A549 (cell line): ENCODE data around the gene CCDC27. TPM values are rescaled to one million over a fixed set of nuclear protein-coding genes. Genes with fewer than 3 reads are reported as not detected.
"Not testable (repeated sequence)": the region's sequence is repeated elsewhere in the genome, so short reads cannot be mapped to it uniquely, and the experiment has no call there.

ENCODE experiments used
- ATAC-seq, 2 experiments: fragments of 200-7000 bp in 1 of 2; fragments of >200 bp in 1 of 2; cut with Nextera tagmentation in 1 of 2; cut with Tn5 transposase in 1 of 2; 3 replicates each; pipeline versions ENCODE4 v1.8.0 to v1.9.1; 2018 to 2020; ENCODE audit warnings: mild to moderate bottlenecking in 1 of 2, moderate library complexity in 1 of 2
- CTCF ChIA-PET: fragments of 300-600 bp; sonication (Branson Sonifier 250); formaldehyde crosslinking; extraction: SDS; loops from one replicate; lab custom pipeline; 2021; ENCODE audit warnings: antibody characterized with exemption, inconsistent platforms; lab: Yijun Ruan, JAX
- POLR2A ChIA-PET: fragments of 350-600 bp; formaldehyde crosslinking; extraction: SDS; loops from one replicate; lab custom pipeline; 2021; ENCODE audit warnings: antibody characterized with exemption, inconsistent platforms; lab: Yijun Ruan, JAX
- DNase-seq, 2 experiments: peaks; one replicate each; pipeline versions ENCODE4 v3.0.0 to v3.0.0-alpha.2; 2011 to 2016; ENCODE audit warnings: low read depth in 1 of 2, low spot score in 1 of 2
- FAIRE-seq: peaks from 2 replicates; lab custom pipeline; 2011; peaks lifted over from hg19 to GRCh38; lab: Jason Lieb, UNC
- H3K27ac ChIP-seq, 2 experiments: fragments of >200 bp; sonication (Bioruptor Twin); formaldehyde crosslinking; 3 replicates each; pipeline ENCODE4 v1.5.1; 2016 to 2017
- H3K4me1 ChIP-seq: fragments of >200 bp; sonication (Bioruptor Twin); formaldehyde crosslinking; 3 replicates; pipeline ENCODE4 v1.6.1; 2016
- H3K4me2 ChIP-seq: fragments of >200 bp; sonication (Bioruptor Twin); formaldehyde crosslinking; 3 replicates; pipeline ENCODE4 v1.6.1; 2016
- H3K4me3 ChIP-seq: fragments of >200 bp; sonication (Bioruptor Twin); formaldehyde crosslinking; 3 replicates; pipeline ENCODE4 v1.5.1; 2016
- H3K9me3 ChIP-seq: fragments of >200 bp; sonication (Bioruptor Twin); formaldehyde crosslinking; 3 replicates; pipeline ENCODE4 v1.6.1; 2016
- CBX2 ChIP-seq: fragments of 200-600 bp; sonication (generic); IDR thresholded peaks from 2 replicates; pipeline ENCODE4 v1.6.1; 2016; ENCODE audit warnings: low read depth, mild to moderate bottlenecking, borderline replicate concordance
- CBX8 ChIP-seq: fragments of 200-600 bp; sonication (generic); IDR thresholded peaks from 2 replicates; pipeline ENCODE4 v1.6.1; 2016
- CEBPB ChIP-seq, 2 experiments: fragments of >200 bp in 1 of 2; sonication (Bioruptor Twin) in 1 of 2; formaldehyde crosslinking in 1 of 2; IDR thresholded peaks; 2 replicates each; pipeline ENCODE4 v1.6.1; 2012 to 2016
- EP300 ChIP-seq, 2 experiments: fragments of >200 bp; sonication (Bioruptor Twin); formaldehyde crosslinking; IDR thresholded peaks; 2 replicates in 1 of 2; 3 replicates in 1 of 2; pipeline ENCODE4 v1.6.1; 2016 to 2017
- ESRRA ChIP-seq: fragments of 150-350 bp; IDR thresholded peaks from 2 replicates; pipeline ENCODE4 v1.6.1; 2014; ENCODE audit warnings: mild to moderate bottlenecking, low read length, borderline replicate concordance
- FOXS1 ChIP-seq: fragments of 250-450 bp; sonication (Bioruptor Pico); IDR thresholded peaks from 2 replicates; pipeline ENCODE4 v1.5.0; 2020; ENCODE audit warnings: mild to moderate bottlenecking, moderate library complexity
- HDAC2 ChIP-seq: fragments of 200-600 bp; sonication (generic); IDR thresholded peaks from 2 replicates; pipeline ENCODE4 v1.6.1; 2016
- HOXB13 ChIP-seq: fragments of 250-450 bp; sonication (Bioruptor Pico); IDR thresholded peaks from 2 replicates; pipeline ENCODE4 v1.5.0; 2020; ENCODE audit warnings: low read depth, mild to moderate bottlenecking, moderate library complexity
- HOXB5 ChIP-seq: fragments of 250-450 bp; sonication (Bioruptor Pico); IDR thresholded peaks from 2 replicates; pipeline ENCODE4 v1.5.0; 2020; ENCODE audit warnings: mild to moderate bottlenecking, moderate library complexity
- MAFK ChIP-seq: fragments of 450-650 bp; IDR thresholded peaks from 2 replicates; pipeline ENCODE4 v1.6.1; 2014; ENCODE audit not compliant: partially characterized antibody
- MYC ChIP-seq: IDR thresholded peaks from 2 replicates; pipeline ENCODE4 v1.6.1; 2012; ENCODE audit warnings: mild to moderate bottlenecking, inconsistent platforms, low read length, improper control_type of control experiment, borderline replicate concordance
- NPAS2 ChIP-seq: fragments of 250-450 bp; sonication (Bioruptor Pico); IDR thresholded peaks from 2 replicates; pipeline ENCODE4 v1.8.0; 2022; ENCODE audit warnings: mild to moderate bottlenecking, moderate library complexity, borderline replicate concordance
- NR3C1 ChIP-seq: fragments of >200 bp; sonication (Bioruptor Twin); formaldehyde crosslinking; IDR thresholded peaks from 3 replicates; pipeline ENCODE4 v1.6.1; 2017
- PHF8 ChIP-seq: fragments of 200-600 bp; sonication (generic); IDR thresholded peaks from 2 replicates; pipeline ENCODE4 v1.6.1; 2016; ENCODE audit warnings: low read depth, mild to moderate bottlenecking, antibody characterized with exemption, moderate library complexity, borderline replicate concordance
- SREBF2 ChIP-seq: fragments of 450-650 bp; IDR thresholded peaks from 2 replicates; pipeline ENCODE4 v1.6.1; 2014; ENCODE audit warnings: mild to moderate bottlenecking, moderate library complexity
- ZNF302 ChIP-seq: fragments of 250-450 bp; sonication (Bioruptor Pico); IDR thresholded peaks from 2 replicates; pipeline ENCODE4 v1.9.0; 2021; ENCODE audit warnings: inconsistent platforms, mild to moderate bottlenecking, moderate library complexity
- ZSCAN20 ChIP-seq: fragments of 250-450 bp; sonication (Bioruptor Pico); IDR thresholded peaks from 2 replicates; pipeline ENCODE4 v1.8.0; 2022; ENCODE audit warnings: mild to moderate bottlenecking, moderate library complexity
- WGBS: methylation state at CpG from one replicate; pipeline ENCODE4 v1.1.6; 2017; ENCODE audit errors: missing lambda C conversion rate; 5-methylcytosine and 5-hydroxymethylcytosine counted together
- polyA plus RNA-seq, 4 experiments: library from polyadenylated mRNA; depleted of rRNA in 3 of 4; stranded (reverse); fragments of >200 nt; fragmentation: RNase III in 1 of 4; extraction: RNeasy Plus Mini Kit Qiagen cat#74134 plus additional on column Dnase treatment in 1 of 4; gene quantifications; 2 replicates in 3 of 4; 3 replicates in 1 of 4; pipeline ENCODE4 v1.2.3, GENCODE V29; 2011 to 2017
- TF ChIP-seq, protein P1 (sequence below): IDR thresholded peaks from 2 replicates; pipeline ENCODE4 v1.6.1; 2012
- TF ChIP-seq, protein P2 (sequence below): fragments of 450-650 bp; IDR thresholded peaks from 2 replicates; pipeline ENCODE4 v1.6.1; 2014; ENCODE audit warnings: antibody characterized with exemption
- TF ChIP-seq, protein P3 (sequence below): fragments of 150-350 bp; IDR thresholded peaks from 2 replicates; pipeline ENCODE4 v1.6.1; 2014; ENCODE audit warnings: low read depth, mild to moderate bottlenecking, low read length
- TF ChIP-seq, protein P4 (sequence below): fragments of 200-600 bp; sonication (generic); IDR thresholded peaks from 2 replicates; pipeline ENCODE4 v1.6.1; 2016; ENCODE audit warnings: antibody characterized with exemption, mild to moderate bottlenecking, moderate library complexity
- TF ChIP-seq, protein P5 (sequence below): fragments of >200 bp; sonication (Bioruptor Twin); formaldehyde crosslinking; IDR thresholded peaks from 3 replicates; pipeline ENCODE4 v1.6.1; 2016

Gene CCDC27
- polyA plus RNA-seq, 2 of the 4 experiments (the other 2 are of a cell fraction), result not detected

DNA sequence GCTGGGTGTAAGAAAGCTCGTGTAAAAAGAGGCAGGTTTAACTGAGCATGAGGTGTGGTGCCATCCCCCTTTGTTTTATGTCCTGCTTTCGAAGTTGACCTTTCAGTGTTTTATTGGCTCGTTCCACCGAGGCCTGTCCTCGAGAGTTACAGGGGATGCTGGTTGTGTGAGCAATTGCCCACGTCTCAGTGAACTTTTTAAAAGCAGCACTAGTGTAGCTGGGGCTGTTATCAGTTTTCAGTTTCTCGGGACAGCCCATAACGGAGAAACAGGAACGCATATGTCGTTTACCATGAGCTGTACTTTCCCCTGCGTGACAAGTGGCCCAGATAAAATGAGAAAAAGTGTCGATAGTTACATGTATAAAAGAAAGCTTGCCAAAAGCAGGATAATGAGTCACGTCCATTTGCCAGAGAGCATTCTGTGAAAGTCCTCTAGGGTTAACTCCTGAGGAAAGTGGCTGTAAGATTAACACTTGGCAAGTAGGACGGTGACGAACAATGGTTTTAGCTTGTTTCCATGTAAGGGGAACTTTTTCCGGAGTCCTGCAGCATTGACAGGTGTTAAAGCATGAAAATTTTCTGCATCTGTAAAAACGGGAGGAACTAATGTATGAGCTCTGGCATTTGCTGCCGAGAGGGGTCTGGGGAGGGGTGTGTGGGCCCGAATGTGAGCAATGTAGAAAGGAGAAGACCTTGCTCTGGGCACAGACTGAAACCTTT, 51.8 kb downstream of the CCDC27 start (continued):
- TF ChIP-seq MAFK (no peak), SREBF2 (no peak), NPAS2 (CRISPR knock-in tag) (no peak), CBX8 (no peak), ZSCAN20 (CRISPR knock-in tag) (no peak), EP300 (IDR thresholded peaks at IDR 0.05) (no peak), MYC (no peak), FOXS1 (no peak)
- TF ChIP-seq, protein P1, sequence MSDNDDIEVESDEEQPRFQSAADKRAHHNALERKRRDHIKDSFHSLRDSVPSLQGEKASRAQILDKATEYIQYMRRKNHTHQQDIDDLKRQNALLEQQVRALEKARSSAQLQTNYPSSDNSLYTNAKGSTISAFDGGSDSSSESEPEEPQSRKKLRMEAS, result no peak
- TF ChIP-seq, protein P2, sequence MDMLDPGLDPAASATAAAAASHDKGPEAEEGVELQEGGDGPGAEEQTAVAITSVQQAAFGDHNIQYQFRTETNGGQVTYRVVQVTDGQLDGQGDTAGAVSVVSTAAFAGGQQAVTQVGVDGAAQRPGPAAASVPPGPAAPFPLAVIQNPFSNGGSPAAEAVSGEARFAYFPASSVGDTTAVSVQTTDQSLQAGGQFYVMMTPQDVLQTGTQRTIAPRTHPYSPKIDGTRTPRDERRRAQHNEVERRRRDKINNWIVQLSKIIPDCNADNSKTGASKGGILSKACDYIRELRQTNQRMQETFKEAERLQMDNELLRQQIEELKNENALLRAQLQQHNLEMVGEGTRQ, result no peak
- TF ChIP-seq, all 56 proteins: peak for 0

DNA sequence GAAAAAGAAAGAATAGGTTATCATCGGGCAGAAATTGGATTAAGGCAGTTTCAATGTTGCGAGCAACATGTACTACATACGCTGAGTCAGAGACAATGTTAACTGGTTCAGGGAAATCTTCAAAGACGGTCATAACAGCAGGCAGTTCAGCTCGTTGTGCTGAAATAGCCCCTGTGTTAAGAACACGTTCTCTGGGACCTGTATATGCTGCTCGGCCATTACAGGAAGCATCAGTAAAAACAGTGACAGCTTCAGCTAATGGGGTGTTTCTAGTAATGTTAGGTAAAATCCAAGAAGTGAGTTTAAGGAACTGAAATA, 52.3 kb downstream of the CCDC27 start:
- H3K9me3 ChIP-seq, H3K4me1 ChIP-seq, DNase-seq, H3K4me2 ChIP-seq, H3K27ac ChIP-seq, POLR2A ChIA-PET, FAIRE-seq, H3K4me3 ChIP-seq, ATAC-seq: not testable (repeated sequence)
- 53% methylated on average over 7 of the region's 7 CpGs for WGBS
- CTCF ChIA-PET, result interaction anchor here (1.2 kb wide), 1 partner anchor 29 kb away, joined by 4 read pairs; no protein-coding TSS in a partner anchor

DNA sequence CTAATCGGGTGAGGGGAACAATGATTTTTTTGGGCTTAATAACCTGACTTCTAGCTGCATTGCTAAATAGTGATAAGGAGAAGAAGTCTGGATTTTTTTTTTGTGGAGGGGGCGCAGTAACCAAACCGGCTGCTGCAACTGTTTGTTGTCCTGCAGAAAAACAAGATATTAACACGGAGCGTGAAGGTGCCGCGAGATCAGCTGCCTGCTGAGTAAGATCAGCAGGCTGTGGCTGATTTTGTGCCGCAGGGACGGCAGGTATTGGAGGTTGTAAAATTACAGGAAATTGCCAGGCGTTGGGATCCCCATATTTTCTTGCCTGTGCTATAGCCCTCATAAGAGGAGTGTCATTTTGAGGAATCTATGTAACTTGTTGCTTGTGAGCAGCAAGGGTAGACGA, 52.8 kb downstream of the CCDC27 start:
- Histone ChIP-seq H3K4me3 (no peak overlapping the region), H3K9me3 (no peaks in the 10 kb centered on the region), H3K4me2 (no peak overlapping the region), H3K4me1 (0 out of 3 replicates have a peak, but pooled peaks cover 3% of the 10 kb centered on the region)
- FAIRE-seq, result no peak
- no peak for ATAC-seq
- POLR2A ChIA-PET, result no interaction called here
- WGBS, result 84% methylated on average over 11 of the region's 11 CpGs
- no peak for DNase-seq
- TF ChIP-seq PHF8 (no peak), HOXB5 (CRISPR knock-in tag) (no peak), NPAS2 (CRISPR knock-in tag) (no peak), HOXB13 (CRISPR knock-in tag) (no peak), CBX2 (no peak), ESRRA (no peak), HDAC2 (no peak), MAFK (no peak), NR3C1 (no peak), SREBF2 (no peak), CEBPB (IDR thresholded peaks at IDR 0.05) (no peak), ZNF302 (CRISPR knock-in tag) (no peak)
- TF ChIP-seq, protein P3, sequence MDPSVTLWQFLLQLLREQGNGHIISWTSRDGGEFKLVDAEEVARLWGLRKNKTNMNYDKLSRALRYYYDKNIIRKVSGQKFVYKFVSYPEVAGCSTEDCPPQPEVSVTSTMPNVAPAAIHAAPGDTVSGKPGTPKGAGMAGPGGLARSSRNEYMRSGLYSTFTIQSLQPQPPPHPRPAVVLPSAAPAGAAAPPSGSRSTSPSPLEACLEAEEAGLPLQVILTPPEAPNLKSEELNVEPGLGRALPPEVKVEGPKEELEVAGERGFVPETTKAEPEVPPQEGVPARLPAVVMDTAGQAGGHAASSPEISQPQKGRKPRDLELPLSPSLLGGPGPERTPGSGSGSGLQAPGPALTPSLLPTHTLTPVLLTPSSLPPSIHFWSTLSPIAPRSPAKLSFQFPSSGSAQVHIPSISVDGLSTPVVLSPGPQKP, result no peak
- TF ChIP-seq, protein P4, sequence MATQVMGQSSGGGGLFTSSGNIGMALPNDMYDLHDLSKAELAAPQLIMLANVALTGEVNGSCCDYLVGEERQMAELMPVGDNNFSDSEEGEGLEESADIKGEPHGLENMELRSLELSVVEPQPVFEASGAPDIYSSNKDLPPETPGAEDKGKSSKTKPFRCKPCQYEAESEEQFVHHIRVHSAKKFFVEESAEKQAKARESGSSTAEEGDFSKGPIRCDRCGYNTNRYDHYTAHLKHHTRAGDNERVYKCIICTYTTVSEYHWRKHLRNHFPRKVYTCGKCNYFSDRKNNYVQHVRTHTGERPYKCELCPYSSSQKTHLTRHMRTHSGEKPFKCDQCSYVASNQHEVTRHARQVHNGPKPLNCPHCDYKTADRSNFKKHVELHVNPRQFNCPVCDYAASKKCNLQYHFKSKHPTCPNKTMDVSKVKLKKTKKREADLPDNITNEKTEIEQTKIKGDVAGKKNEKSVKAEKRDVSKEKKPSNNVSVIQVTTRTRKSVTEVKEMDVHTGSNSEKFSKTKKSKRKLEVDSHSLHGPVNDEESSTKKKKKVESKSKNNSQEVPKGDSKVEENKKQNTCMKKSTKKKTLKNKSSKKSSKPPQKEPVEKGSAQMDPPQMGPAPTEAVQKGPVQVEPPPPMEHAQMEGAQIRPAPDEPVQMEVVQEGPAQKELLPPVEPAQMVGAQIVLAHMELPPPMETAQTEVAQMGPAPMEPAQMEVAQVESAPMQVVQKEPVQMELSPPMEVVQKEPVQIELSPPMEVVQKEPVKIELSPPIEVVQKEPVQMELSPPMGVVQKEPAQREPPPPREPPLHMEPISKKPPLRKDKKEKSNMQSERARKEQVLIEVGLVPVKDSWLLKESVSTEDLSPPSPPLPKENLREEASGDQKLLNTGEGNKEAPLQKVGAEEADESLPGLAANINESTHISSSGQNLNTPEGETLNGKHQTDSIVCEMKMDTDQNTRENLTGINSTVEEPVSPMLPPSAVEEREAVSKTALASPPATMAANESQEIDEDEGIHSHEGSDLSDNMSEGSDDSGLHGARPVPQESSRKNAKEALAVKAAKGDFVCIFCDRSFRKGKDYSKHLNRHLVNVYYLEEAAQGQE, result no peak
- TF ChIP-seq, protein P5, sequence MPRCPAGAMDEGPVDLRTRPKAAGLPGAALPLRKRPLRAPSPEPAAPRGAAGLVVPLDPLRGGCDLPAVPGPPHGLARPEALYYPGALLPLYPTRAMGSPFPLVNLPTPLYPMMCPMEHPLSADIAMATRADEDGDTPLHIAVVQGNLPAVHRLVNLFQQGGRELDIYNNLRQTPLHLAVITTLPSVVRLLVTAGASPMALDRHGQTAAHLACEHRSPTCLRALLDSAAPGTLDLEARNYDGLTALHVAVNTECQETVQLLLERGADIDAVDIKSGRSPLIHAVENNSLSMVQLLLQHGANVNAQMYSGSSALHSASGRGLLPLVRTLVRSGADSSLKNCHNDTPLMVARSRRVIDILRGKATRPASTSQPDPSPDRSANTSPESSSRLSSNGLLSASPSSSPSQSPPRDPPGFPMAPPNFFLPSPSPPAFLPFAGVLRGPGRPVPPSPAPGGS, result no peak
- TF ChIP-seq, all 56 proteins: peak for 0
- no peak overlapping the region for H3K27ac ChIP-seq
- CTCF ChIA-PET, result no interaction called here
